Suppressor macrophage treated with lipopolysaccharide for 1 hour (primary cell): ENCODE data around the gene ANXA6.

Experiments
- DNase-seq, 3 donors: peaks; one replicate each; pipeline ENCODE4 v3.0.0-alpha.2; 2020 to 2022

ANXA6 gene

DNA sequence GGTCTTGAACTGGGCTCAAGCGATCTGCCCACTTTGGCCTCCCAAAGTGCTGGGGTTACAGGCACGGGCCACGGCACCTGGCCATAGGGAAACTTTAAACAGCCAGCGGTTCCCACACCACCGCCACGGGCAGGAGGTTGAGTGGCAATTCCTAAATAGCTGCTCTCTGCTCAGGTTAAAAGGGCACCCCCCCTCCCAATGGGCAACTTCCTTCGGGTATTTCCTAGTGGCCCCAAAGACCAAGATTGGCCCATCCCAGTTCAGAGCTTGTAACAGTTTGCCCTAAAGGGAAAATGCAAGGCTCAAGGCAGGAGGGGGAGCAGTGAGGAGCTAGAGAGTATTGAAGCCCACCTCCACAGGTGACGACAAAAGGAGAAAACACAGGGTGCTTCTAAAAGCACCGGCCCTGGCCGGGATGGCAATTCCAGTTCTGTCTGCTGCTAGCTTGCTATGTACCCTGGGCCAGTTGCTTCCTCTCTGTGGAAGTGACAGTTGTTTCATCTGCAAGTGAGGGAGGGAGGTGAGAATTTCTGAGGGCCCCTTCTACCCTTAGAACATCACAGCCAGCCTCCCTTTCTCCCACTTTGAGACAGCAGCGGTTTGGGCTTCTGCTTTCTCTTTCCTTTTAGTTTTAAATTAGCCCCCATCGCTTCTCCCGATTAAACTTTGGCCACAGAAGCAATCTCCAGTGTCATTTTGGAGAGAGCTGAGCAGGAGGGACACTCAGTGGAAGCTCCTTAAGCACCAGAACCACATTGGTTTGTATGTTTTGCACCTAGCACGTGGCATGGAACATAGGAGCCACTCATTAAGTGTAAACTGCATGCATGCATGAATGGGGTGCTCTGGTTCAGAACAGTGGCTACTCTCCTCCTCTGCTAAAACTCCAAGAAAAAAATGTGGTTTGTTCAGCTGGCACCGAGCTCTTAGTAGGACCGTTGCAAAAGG lies 59.5 kb downstream of the ANXA6 start:
- peak; percentile 43 to 60 (median 55) for DNase-seq

DNA sequence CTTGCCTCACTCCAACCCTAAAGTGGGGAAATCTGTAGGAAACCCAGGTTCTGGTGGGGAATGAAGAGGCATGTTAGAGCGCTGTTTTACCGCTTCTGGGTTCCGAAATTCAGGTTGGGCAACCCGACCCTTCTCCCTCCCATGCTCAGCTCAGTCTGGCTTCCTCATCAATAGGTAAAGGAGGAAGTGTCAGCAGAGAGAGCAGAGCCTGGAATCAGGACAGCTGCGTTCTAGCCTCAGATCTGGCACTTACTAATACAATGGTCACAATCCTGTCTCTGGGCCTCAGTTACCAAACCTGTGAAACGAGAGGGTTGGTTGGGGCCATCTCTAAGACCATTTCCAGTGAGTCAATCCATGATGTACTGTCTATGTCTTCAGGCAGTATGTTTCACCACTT lies 60.5 kb downstream of the ANXA6 start:
- peak; percentile 76 to 82 (median 78) for DNase-seq

DNA sequence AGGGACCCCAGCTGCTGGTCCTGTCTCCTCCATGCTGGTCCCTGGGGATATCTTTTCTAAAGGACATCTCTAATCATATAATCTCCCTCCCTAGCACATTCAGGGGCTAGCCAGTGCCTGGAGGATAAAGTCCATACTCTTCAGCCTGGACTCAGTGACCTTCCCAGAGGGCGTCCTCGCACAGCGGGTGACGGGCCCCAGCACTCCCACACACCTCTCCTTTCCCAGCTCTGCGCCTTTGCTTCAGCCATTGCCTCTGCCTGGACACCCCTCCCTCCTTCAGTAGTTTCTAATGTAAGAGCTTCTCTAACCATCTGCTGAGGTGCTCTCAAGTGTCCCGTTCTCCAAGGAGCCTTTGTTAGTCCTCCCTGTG lies 61.6 kb downstream of the ANXA6 start:
- no peak for DNase-seq

DNA sequence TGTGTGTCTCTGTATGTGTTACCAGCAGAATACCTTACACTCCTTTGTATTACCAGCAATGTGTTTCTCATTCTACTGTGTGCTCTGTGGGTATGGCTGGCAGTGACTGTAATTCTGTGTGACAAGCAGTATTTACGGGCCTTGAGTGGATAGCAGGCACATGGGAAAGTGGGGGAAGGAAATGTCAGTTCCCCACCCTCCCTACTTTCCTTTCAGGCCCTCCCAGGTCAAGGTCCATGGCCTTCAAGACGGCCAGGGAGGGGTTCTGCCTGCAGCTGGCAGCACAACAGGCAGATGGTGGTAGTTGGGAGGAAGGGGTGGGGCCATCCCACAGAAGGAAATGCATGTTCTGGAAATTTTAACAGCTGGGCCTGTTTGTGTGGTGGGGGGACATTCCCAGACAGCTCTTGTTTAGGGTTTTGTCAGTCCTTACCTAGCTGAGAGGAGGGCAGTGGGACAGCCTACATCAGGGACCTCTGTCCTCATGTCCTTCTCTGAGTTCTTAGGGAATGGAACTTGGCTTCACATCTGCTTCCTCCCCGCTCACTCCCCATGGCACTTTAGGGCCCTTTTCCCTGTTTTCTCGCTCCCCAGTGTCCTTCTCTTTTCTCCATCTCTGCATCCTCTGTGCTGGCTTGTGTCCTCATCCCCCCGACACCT lies 62.1 kb downstream of the ANXA6 start:
- peak; percentile 61 to 81 (median 76) for DNase-seq

DNA sequence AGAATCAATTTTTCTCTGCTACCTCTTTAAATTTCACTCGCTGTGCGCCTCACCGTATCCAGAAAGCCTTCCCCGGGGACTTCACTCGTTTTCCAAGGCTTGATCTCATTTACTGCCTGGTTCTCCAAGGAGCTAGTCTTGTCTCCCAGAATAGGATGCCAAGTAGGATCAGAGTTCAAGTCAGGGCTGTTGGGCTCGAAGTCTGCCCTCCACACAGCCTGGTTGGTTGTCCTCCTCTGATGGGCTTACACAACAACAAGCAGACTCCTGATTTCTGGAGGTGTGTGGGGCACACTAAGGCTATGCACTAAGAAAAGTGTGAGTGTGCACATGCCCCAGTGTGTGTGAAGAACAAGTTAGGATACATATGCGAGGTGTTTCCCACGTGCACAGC lies 62.7 kb downstream of the ANXA6 start:
- DNase-seq: peak in 1 of 3 donors; percentile 6

DNA sequence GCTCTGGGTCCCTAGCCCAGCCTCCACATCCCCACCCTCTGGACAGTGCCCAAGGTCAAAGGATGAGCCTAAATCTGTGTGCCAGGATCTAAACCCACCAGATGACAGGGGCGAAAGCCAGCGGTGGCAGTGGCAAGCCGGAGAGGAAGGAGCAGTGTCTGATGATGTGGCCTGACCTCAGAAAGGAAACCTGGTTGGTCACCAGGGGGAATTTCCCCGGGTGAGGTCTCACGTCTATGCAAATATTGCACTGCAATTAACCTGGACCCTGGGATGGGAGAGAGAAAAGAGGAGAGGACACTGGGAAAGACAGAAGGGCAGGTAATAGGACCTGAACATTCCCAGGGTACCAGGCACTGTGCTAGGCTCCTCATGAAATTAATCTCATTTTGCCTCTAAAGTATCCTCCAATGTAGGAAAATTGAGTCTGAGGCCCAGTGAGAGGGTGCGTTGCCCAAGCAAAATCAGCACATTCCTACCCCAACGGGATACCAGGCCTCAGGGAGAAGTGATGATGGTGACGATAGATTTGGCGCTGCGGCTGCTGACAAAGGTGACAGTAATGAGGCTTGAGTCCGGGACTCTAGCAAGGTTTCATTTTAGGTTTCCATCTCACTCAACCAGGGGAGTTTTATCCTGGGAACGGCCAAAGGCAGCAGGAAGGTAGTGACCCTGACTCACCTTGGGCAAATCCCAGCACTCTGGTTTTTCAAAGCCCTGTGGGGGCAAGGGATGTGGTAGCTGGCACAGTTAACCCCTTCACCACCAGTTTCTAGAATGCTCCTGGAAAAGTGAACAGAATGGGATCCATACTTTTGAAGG lies 63.3 kb downstream of the ANXA6 start:
- DNase-seq: peak; percentile 95 to 98 (median 97)

DNA sequence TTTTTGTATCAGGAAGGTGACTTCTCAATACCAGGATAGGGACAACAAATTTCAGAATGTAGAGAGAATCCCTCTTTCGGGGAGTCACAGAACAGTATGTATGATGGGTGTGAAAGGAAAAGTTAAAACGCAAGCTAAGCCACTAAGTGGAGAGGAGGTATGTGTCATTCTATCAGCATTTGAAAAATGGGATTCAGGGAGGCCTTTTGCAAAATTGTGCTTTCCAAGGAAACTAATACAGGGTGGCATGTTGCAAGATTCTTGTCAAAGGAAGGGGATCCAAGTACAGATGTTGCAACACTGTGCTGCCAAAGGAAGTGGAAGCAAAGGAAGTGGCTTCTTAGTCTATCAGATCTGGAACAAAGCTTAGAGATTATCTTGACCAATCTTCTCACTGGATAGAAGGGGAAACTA lies 64.1 kb downstream of the ANXA6 start:
- peak; percentile 91 to 100 (median 98) for DNase-seq

DNA sequence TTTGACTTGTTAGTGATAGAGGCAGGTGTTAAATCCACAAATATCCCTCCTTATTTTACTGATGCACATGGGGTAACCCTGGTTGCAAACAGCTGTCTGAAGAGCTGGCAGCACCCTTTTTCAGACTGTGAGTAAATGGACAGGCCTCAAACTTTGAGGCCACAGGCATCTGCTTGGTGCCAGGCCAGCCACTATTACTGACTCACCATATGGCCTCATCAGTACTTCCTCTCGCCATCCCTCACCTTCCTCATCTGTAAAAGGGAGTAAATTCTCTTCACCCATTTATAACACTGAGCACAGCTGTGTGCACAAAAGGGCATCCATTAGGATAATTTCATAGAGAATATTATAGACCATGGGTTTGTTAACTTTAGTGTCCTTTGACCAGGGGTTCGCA lies 64.8 kb downstream of the ANXA6 start:
- peak; percentile 83 to 92 (median 87) for DNase-seq

DNA sequence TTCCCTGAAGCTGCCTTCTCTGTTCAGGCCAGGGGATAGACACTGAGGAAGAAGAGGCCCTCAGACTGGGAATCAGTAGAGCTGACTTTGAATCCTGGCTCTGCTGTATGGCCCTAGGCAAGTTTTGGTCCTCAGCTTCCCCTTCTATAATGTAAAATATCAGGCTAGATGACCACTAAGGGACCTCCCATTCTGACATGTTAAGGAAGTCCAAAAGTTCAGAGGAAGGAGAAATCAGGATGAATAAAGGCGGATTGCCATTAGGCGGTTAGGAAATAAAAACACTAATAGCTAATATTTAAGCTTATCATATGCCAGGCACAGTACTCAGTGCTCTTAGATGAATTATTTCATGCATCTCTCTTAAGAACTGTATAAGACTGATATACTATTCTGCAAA lies 67.9 kb downstream of the ANXA6 start:
- DNase-seq: peak; percentile 38 to 66 (median 60)

DNA sequence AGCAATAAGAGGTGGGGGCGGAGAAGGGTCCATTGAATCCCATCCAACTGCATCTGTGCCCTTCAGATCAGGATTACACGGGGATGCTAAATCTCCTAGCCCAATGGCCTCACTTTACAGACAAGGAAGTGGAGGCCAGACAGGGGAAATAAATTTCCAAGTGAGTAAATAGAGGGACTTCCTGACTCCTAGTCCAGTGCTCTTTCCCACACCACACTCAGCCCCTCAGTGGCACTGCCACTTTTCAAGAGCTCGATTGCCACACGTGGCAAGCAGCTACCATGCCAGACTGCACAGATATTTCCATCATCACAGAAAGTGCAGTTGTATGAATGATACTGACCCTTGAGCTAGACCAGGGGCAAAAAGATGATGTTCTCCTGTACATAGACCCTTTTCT lies 68.6 kb downstream of the ANXA6 start:
- DNase-seq: peak in 2 of 3 donors; percentile 10

DNA sequence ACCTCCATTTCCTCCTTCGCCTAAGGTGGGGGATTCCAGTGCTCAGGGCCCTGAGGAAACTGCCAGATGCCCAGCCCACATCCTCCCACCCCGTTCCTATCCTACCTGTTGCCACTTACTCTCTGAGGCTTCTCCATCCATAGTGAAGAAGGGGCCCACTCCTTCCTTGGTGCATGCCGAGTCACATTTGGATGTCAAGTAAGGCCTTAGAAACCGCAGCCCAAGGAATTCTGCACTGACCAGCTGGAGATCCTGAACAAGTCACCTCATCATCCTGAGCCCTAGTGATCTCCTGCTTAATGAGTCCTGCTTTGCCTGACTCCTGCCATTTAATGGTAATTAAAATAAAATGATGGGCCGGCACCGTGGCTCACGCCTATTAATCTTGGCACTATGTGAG lies 70.1 kb downstream of the ANXA6 start:
- peak in 1 of 3 donors; percentile 6 for DNase-seq

DNA sequence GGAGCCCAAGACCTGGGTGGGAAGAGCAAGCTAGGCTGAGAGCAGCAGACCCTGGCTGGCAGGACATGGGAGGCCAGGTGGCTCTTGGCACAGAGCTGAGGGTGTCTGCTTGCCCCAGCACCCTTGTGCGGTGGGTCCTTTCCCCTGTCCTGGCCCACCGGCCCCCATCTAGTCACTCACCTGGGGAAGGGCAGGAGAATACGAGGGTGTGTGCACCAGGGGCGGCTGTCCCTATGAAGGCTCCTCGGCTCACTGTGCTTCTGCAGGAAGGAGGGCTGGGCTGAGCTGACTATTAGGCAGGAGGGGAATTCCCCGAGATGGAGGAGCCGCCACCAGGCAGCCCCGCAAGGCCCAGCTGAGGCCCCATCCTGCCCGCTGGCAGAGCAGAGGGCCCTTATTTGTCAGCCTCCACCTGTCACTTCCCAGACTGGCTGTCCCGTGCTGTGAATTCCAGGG lies 70.6 kb downstream of the ANXA6 start:
- DNase-seq: peak; percentile 75 to 84 (median 79)

DNA sequence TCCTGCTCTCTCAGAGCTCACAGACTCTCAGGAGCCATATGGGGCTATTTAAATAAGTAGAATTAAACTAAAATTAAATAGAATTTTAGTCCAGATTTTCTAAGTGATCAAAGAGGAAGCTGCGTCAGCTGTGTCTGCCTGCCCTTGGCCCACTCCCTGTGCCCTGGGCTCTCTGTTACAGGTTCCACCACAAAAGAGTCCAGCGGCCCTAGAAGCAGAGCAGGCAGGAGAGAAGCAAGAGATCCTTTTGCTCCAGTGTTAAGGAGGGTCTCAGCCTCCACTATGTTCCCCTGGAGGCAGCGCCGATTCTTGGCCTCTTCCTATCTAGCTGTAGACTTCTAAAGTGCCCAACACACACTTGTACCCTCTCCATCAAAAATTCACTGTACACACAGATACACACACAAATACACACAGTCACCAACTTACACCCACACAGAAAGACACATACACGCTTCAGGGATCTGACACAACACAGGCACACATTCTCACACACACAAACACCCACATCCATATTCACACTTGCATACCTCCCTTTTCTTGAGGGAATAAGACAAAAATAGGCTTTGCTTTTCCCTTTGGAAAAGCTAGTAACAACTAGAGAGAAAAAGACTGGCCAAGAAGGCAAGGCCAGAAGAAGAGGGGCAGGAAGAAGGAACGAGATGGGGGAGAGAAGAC lies 71.2 kb downstream of the ANXA6 start:
- peak in 1 of 3 donors; percentile 56 for DNase-seq

DNA sequence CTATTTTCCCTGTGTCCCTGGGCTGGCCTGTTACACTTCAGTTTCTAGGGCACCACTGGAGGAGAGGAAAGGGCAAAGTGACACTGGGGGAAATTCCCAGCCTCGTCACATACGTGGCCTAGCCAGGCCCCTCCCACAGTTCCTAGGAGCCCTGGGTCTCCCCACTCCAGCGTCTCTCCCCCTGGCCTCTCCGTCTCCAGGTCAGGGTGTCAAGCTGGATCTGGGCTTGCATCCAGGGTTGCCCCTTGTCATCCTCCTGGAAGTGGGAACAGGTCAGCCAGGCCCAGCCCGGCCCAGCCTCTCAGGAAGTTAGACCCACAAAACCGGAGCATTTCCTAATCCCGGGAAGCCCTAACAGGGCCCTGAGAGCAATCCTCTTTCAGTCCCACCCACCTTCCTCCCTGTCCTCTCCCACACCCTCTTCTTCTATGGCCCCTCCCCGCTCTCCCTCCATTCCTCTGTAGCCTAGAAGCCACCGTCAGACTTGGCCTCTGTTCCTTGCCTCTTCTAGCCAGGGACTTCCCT lies 72.0 kb downstream of the ANXA6 start:
- DNase-seq: peak; percentile 94 to 98 (median 96)

DNA sequence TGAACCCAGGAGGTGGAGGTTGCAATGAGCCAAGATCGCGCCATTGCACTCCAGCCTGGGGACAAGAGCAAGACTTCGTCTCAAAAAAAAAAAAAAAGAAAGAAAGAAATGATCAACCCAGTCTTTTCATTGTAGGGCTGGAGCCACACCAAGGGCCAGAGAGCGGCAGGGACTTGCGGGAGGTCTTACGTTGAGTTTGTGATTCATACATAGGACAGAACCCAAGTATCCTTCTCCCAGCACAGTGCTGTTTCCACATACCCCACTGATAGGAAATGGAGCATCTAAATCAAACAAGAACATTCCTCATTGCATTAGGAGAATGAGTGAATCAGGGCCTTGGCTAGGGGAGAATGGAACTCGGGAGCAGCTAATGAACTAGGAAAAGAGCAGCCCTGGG lies 73.2 kb downstream of the ANXA6 start:
- peak in 2 of 3 donors; percentile 7 for DNase-seq

DNA sequence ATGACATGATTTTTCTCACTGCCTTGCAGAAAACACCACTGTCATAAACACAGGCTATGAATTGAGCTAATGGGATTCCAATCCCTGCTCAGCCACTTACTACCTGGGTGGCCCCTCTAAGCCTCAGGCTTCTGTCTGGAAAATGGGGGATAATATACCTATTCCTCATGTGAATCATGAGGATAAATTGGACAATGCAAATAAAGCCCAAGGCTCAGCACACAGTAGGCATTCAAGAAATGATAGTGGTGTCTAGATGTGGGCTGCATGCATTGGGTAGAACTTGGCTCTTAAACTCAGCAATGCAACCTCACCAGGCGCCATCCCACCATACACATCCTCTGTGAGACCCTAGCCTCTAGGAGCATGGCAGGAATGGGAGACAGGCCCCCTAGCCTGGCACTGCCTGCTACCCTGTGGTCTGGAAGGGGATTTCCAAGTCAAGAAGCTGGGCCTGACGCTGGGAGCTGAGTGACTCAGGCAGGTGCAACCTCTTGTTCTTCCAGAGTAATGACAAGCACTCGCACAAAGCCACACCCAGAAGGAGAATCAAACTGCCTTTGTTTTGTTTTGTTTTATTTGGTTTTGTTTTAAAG lies 74.4 kb downstream of the ANXA6 start:
- peak; percentile 78 to 87 (median 82) for DNase-seq

DNA sequence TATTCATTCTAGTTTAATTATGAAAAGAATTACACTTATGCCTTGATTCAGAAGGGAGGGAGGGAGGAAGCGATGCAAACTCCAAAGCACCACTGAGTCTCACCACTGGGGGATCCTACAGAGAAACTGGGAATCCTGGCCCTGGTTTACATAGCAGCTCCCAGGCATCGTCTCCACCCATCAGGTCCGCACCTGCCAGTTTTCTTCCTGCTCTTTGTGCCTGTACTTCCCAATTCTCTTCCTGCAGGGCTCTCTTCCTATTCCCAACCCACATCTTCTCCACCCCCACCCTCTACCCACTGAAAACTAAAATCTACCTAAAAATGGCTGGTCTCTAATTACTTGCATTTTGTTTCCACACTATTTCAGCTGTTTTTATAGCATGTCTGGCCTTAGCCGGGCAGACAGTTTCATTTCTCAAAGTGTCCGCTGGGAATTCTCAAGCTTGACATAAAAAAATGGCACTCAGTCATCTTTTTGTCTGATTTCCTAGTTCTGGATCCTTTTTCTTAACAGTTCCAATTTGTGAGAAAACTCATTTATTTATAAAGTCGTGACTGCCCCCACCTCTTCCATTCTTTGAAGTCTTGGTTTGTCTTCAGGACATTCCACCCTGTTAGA lies 75.2 kb downstream of the ANXA6 start:
- peak; percentile 63 to 65 (median 65) for DNase-seq

DNA sequence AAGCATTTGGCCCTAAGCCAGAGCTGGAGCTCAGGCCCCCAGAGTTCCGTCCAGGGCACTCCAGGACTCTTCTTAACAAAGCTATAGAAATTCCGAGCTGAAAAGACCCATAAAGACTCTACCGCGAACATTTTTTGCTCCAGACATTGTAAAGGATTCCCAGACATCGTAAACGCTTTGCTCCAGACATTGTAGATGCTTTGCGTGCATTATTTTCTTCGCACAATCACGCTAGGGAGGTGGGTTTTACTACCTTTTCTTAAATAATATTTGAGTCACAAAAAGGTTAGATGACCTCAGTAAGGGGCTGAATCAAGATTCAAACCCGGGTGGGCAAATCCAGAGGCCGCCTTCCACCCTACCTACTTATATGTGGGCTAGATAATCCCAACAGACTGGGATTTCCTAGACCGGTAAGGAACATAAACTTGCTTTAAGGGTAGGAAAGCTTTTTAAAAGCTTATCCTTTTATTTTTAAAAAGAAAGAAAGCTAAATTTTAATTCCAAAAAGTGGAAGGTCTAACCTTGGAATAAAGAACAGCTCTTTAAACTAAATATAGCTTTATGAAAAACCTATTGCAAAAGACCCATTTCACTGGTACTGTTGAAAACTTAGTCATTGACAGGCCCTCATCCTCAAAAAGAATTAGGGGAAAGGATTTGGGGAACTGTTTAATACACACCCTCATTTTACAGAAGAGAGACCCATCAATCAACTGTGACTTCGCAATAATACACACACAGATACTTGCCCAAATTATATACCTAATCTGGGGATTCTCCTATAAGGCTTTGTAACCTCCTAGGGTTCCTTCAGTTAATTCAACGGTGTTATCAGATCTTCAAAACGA lies 75.9 kb downstream of the ANXA6 start:
- DNase-seq: peak; percentile 58 to 84 (median 79)

DNA sequence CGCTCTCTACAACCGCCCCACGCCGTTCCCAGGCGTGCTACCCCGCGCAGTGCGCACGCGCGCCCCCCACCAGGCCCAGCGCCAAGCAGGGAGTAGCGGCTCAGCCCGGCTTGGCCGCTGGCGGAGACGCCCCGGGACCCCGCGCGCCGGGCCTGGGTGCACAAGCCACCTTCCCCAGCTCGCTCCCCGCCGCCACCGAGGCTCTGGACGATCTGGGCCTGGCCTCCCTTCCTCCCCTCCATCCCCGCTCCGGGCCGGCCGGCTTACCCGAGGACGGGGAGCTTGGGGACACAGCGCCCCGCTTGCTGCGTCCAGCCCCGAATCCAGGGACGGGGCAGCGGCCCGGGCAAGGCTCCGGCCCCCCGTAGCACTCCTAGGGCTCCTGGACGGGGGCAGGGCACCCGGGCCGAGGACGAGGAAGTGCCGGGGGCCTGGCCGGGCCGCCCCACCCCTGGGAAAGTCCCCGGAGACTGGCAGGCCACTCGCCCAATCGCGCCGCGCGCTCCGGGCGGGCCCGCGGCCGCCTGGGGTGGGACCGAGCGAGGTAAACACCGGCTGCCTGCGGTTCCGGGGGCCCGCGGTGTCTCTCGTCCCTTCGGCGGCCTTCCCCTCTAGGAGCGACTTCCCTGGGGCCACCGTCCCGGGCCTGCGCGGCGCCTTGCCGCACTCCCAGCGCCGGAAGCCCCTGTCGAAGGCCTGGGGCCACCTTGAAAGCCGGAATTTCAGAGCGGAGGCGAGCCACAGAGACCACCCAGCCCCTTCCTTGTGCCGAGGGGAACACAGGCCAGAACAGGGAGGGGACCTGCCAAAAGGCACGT lies 76.8 kb downstream of the ANXA6 start, which contains the start of gene TNIP1:
Gene TNIP1, minus strand, starts transcription at position 422 of the 818 bp plus-strand sequence. CDS start 15,939 bp downstream, outside the sequence.
- peak; percentile 97 to 99 (median 98) for DNase-seq
